ENCODE measurements around the gene TPT1. TPM values are rescaled to one million over a fixed set of nuclear protein-coding genes. Genes with fewer than 3 reads are reported as not detected.

The TPT1 gene
- total RNA-seq, 1 donor from 2014 or later = 3,393 TPM

- peaks cover 58% of the 10 kb centered on the region for H3K4me1 Mint-ChIP-seq (ENCODE audit: unreplicated experiment)
- H3K27me3 Mint-ChIP-seq (ENCODE audit: unreplicated experiment) = no peaks in the 10 kb centered on the region
- H3K36me3 Mint-ChIP-seq (ENCODE audit: unreplicated experiment) = no peaks in the 10 kb centered on the region
- TF ChIP-seq, protein P1, sequence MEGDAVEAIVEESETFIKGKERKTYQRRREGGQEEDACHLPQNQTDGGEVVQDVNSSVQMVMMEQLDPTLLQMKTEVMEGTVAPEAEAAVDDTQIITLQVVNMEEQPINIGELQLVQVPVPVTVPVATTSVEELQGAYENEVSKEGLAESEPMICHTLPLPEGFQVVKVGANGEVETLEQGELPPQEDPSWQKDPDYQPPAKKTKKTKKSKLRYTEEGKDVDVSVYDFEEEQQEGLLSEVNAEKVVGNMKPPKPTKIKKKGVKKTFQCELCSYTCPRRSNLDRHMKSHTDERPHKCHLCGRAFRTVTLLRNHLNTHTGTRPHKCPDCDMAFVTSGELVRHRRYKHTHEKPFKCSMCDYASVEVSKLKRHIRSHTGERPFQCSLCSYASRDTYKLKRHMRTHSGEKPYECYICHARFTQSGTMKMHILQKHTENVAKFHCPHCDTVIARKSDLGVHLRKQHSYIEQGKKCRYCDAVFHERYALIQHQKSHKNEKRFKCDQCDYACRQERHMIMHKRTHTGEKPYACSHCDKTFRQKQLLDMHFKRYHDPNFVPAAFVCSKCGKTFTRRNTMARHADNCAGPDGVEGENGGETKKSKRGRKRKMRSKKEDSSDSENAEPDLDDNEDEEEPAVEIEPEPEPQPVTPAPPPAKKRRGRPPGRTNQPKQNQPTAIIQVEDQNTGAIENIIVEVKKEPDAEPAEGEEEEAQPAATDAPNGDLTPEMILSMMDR (IDR thresholded peaks at IDR 0.05) = no peak
- H3K9me3 Mint-ChIP-seq (ENCODE audit: unreplicated experiment) = no peaks in the 10 kb centered on the region
- no peak overlapping the region for H3K4me3 Mint-ChIP-seq (ENCODE audit: unreplicated experiment)
- no peak for DNase-seq (ENCODE audit: extremely low spot score, unreplicated experiment)
- peak overlapping the region; percentile 44 for H3K27ac Mint-ChIP-seq (ENCODE audit: unreplicated experiment)
These were observed 13.6 kb downstream of the TPT1 start for GRCh38 chr13:45327253-45327955.

- TF ChIP-seq, protein P1 (IDR thresholded peaks at IDR 0.05) = no peak
- peaks cover 49% of the 10 kb centered on the region for H3K4me1 Mint-ChIP-seq (ENCODE audit: unreplicated experiment)
- no peaks in the 10 kb centered on the region for H3K9me3 Mint-ChIP-seq (ENCODE audit: unreplicated experiment)
- H3K27ac Mint-ChIP-seq (ENCODE audit: unreplicated experiment) = peak overlapping the region; percentile 91
- H3K4me3 Mint-ChIP-seq (ENCODE audit: unreplicated experiment) = no peak overlapping the region
- H3K36me3 Mint-ChIP-seq (ENCODE audit: unreplicated experiment) = no peaks in the 10 kb centered on the region
- no peak for DNase-seq (ENCODE audit: extremely low spot score, unreplicated experiment)
- no peaks in the 10 kb centered on the region for H3K27me3 Mint-ChIP-seq (ENCODE audit: unreplicated experiment)
These were observed 15.2 kb downstream of the TPT1 start for GRCh38 chr13:45325806-45326205.

GRCh38 chr13:45320876-45321629 is 19.9 kb downstream of the TPT1 start:
- Mint-ChIP-seq H3K27me3 (ENCODE audit: unreplicated experiment) (no peaks in the 10 kb centered on the region), H3K4me3 (ENCODE audit: unreplicated experiment) (no peak overlapping the region), H3K9me3 (ENCODE audit: unreplicated experiment) (no peaks in the 10 kb centered on the region), H3K36me3 (ENCODE audit: unreplicated experiment) (no peaks in the 10 kb centered on the region), H3K4me1 (ENCODE audit: unreplicated experiment) (peaks cover 20% of the 10 kb centered on the region), H3K27ac (ENCODE audit: unreplicated experiment) (no peak overlapping the region)
- TF ChIP-seq, protein P1 (IDR thresholded peaks at IDR 0.05) = no peak
- DNase-seq (ENCODE audit: extremely low spot score, unreplicated experiment) = no peak

DNA sequence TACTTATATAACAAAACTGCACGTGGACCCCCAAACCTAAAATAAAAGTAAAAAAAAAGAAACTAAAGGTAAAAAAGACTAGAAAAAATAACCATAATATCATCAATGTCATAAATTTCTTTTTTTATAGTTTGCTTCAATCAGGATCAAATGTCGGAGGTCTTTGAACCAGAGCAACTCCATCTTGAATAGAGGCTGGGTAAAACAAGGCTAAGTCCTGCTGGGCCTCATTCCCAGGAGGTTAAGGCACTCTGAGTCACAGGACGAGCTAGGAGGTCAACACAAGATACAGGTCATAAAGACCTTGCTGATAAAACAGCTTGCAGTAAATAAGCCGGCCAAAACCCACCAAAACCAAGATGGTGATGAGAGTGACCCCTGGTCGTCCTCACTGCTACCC is 24.0 kb downstream of the TPT1 start:
- no peak for DNase-seq (ENCODE audit: extremely low spot score, unreplicated experiment)
- H3K27ac Mint-ChIP-seq (ENCODE audit: unreplicated experiment) = no peak overlapping the region
- H3K4me1 Mint-ChIP-seq (ENCODE audit: unreplicated experiment) = peaks cover 7% of the 10 kb centered on the region
- H3K27me3 Mint-ChIP-seq (ENCODE audit: unreplicated experiment) = no peaks in the 10 kb centered on the region
- no peak overlapping the region for H3K4me3 Mint-ChIP-seq (ENCODE audit: unreplicated experiment)
- no peaks in the 10 kb centered on the region for H3K9me3 Mint-ChIP-seq (ENCODE audit: unreplicated experiment)
- no peaks in the 10 kb centered on the region for H3K36me3 Mint-ChIP-seq (ENCODE audit: unreplicated experiment)
- TF ChIP-seq, protein P1 (IDR thresholded peaks at IDR 0.05) = no peak

GRCh38 chr13:45316338-45316737 is 24.6 kb downstream of the TPT1 start:
- Mint-ChIP-seq H3K36me3 (ENCODE audit: unreplicated experiment) (no peaks in the 10 kb centered on the region), H3K4me3 (ENCODE audit: unreplicated experiment) (no peak overlapping the region), H3K9me3 (ENCODE audit: unreplicated experiment) (no peaks in the 10 kb centered on the region), H3K27ac (ENCODE audit: unreplicated experiment) (no peak overlapping the region), H3K27me3 (ENCODE audit: unreplicated experiment) (no peaks in the 10 kb centered on the region), H3K4me1 (ENCODE audit: unreplicated experiment) (peaks cover 9% of the 10 kb centered on the region)
- TF ChIP-seq, protein P1 (IDR thresholded peaks at IDR 0.05) = no peak
- no peak for DNase-seq (ENCODE audit: extremely low spot score, unreplicated experiment)

All from osteocyte (in vitro differentiated cells).